Activated CD4-positive, alpha-beta T cell treated with anti-CD3 and anti-CD28 coated beads, Interleukin-2, amount 50 U/mL, for 4 hours (primary cell): ENCODE data around the gene ATF4.
"Not testable (repeated sequence)": the region's sequence is repeated elsewhere in the genome, so short reads cannot be mapped to it uniquely, and the experiment has no call there.

Source experiments
- DNase-seq, 2 experiments: peaks; one replicate each; pipeline ENCODE4 v3.0.0-alpha.2; 2020

The ATF4 gene

GRCh38 chr22:39489094-39490068 lies 31.0 kb upstream of the ATF4 start:
- DNase-seq, result no peak

- DNase-seq, result peak; percentile 73 to 75
Observed at GRCh38 chr22:39490135-39490798, 30.1 kb upstream of the ATF4 start.

DNA sequence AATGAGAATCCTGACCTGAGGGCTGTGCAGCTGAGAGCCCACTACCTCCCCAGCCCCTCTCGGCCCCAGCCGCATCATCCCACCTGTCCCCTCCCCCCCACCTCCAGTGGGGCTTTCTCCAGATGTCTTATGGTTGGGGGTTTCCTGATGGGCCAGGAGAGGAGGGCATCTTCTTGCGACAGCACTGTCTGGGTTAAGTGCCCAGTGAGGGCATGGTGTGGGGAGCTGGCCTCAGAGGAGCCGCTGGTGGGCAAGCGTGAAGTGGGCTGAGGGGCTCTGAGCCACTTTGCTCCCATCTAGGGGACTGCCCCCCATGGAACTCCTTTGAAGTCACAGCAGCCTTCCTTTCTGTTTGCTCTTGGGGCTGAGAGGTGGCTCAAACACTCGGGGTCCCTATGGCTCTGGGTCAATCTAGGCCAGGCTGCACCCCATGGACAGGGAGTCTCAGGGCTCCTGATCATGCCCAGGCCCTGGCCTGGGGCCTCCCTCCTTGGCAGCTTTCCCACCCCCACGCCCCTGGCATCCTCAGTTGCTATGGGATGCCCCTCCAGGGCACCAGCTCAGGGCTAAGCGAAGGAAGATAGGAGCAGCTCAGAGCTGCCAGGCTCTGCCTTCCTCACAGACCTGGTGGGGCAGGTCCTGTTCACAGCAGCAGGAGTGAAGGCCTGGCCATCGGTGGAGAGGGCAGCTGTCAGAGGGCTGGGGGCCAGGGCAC lies 29.2 kb upstream of the ATF4 start:
- no peak for DNase-seq

DNA sequence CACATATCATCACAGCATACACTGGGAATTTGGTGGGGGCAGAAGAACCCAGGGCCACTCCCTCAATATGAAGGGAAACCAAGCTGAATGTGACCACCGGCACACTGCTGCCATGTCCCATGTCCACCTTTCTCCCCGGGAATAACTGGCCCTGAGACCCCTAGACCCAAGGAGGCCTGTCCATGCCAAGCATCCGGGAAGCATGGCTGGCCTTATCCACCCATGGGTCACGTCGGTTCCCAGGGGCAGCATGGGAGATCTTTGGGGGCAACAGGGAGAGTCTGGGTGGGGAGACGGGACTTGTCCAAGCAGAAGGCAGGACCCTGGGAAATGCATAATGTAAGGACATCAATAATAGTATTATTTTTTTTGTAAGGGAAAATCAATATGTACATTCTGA lies 28.7 kb upstream of the ATF4 start:
- DNase-seq, result no peak

- no peak for DNase-seq
Observed at GRCh38 chr22:39492186-39492585, 28.2 kb upstream of the ATF4 start.

DNA sequence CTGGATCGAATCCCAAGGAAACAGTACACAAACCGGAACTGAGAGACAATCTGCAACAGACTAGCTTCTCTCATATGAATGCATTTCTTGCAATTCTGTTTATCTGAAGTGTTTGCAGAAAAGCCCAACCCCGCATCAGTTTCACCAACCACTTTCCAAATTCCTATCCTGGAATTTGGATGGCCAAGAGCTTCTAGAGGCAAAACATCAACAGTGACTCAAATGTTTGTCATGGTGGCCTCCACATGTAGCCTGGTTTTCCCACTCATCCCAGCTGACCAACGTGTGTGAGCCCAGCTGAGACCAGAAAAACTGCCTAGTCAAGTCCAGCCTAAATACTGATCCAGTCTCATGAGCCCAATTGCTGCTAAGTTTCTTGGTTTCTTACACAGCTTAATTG lies 26.6 kb upstream of the ATF4 start:
- DNase-seq, result no peak

DNA sequence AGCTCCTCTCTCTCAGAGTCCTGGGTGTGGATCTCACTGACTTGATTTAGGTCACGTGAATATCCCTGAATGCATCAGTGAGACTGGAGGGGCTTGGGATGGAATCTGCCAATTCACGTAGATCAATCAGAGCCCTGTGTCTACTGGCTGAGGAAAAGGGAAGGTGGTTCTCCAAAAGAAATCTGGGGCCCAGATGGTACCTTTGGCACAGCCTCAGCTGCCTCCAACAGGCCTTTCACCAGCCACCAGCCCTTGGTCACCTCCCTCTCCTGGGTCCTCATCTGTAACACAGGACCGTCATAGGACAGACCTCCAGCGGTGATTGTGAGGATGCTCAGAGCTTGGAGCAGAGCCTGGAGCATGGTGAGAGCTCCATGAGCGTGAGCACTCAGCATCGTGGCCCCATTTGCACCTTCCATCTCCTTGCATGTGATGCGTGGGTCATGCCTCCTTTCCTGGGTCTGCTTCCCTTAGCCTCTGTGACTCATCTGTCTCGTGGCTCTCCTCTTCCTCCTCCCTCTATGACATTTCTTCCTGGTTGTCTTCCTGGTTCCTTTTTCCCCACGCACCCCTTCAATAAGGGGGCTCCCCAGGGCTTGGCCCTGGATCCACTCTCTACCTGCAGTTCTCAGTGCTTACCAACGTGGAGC lies 25.8 kb upstream of the ATF4 start:
- DNase-seq, result no peak

DNA sequence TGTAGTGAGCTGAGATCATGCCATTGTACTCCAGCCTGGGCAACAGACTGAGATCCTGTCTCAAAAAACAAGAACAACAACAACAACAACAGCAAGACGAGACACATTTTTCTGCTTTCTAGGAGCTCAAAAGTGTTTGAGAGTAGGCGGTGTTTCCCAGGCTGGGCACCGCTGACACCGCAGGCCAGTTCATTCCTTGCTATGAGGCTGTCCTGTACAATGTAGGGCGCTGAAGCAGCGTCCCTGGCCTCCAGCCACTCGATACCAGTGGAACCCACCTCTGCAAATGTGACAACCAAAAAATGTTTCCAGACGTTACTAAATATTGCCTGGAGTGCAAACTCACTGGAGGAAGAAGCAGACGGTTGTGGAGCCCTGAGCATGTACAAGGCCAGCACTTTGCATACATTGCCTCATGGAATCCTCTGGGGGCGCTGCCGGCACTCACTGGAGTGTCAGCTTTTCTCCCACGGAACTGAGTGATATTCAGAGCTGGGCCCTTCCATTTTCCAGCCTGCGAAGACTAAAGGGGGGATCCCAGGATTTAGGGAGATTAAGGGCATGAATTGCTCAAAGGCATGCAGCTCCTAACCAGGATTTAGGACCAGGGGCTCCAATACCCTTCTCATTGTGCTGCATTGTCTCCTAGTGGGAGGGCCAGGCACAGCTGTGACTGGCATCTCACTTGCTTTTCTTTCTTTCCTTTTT lies 24.1 kb upstream of the ATF4 start:
- peak; percentile 55 to 60 for DNase-seq

DNA sequence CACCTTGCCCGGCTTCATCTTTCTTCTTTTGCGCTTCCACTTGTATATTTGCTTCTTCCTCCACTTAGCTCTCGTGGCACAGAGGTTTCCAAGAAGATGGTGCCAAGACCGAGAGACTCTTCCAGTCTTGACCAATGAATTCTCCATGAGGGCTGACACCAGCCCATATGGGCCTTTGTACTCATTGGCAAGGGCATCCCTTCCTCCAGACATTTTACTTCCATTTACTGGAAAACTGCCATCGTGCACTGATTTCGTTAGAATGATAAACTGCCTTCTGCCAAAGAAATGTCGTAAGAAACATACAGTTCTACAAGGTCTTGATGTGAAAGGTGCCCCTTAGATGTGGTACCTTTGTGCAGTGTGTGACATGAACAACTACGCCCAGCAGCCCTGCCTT lies 22.9 kb upstream of the ATF4 start:
- no peak for DNase-seq

DNA sequence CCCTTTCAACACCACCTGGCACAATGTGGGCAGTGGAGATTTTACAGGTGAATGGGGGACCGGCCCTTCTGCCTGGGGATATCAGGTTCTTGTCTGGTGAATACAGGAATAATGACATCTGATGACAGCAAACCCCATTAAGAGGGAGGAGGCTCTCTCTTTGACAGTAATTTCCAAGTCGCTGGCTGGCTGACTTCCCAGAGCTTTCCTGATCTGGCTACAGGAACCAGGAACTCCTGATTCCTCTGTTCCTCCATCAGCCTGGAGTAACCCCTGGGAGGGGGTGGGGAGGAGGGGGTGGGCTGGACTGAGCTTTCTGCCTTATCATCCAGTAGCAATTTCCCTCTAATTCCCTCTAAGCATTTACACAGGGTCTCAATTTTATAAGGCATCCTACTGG lies 22.0 kb upstream of the ATF4 start:
- no peak for DNase-seq

DNA sequence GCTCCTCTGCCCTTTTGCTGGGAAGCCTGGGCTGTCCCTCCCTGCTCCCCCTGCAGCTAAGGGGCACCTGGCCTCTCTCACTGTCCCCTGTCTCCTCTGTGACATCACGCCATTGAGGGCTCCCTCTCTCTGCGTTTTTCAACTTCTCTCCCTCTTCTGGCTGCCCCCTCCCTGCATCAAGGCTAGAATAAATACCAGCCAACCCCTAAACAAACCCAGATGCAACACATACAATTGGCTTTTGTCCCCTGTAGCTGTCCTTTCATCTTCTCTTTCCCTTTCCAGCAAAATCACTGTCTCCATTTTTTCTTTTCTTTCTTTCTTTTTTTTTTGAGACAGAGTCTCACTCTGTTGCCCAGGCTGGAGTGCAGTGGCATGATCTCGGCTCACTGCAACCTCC lies 21.6 kb upstream of the ATF4 start:
- DNase-seq, result no peak

DNA sequence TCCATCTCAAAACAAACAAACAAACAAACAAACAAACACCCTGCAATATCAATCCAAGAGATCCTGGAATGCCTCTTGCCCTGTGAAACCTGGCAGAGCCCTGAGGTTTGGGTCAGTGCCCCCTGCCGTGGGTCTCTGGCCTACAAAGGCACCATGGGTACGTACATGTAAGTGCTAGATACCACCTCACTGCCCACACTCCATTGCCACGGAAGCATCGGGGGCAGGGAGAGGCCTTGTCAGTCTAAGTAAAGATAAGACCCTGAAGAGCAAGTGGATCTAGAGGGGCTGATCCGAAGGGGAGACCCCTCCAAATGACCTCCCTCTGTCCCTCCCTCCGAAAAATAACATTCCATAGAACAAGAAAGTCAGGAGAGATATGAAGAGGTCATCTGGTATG lies 20.3 kb upstream of the ATF4 start:
- no peak for DNase-seq

- DNase-seq, result no peak
Observed at GRCh38 chr22:39501644-39502108, 18.7 kb upstream of the ATF4 start.

DNA sequence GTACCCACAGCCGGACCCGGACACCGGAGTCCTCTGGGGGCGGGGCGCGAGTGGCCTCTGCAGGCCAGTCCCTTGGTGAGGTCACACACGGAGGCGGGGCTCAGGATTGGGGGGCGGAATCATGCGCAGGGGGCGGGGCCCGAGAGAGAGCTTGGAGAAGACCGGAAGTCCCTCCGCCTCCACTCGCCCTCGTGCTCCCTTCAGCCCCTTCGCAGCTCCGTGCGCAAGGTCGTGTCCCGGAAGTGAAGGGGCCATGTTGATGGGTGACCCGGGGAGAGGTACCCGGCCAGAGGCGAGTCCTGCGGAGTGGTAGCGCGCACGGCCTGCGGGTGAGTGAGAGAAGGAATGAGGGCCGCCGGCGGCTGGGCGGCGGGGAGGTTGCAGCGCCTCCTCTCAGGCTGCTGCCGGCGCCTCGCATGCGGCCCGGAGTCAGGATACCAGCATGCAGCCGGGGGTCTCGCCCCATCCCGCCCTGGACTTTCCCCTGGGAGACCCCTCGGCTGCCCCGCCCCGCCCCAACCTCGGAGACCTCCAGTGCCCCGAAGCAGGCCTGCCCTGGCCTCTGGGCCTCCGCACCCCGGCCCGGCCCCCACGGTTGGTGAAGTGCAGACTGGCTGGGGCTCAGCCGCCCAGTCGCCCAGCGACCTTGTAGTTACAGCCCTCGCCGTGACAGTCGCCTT lies 18.1 kb upstream of the ATF4 start, which contains the start of gene MIEF1:
Gene MIEF1 (plus strand): TSS at position 182 of the 680 bp plus-strand sequence. CDS start 9,005 bp downstream, outside the sequence.
- peak; percentile 85 to 87 for DNase-seq

DNA sequence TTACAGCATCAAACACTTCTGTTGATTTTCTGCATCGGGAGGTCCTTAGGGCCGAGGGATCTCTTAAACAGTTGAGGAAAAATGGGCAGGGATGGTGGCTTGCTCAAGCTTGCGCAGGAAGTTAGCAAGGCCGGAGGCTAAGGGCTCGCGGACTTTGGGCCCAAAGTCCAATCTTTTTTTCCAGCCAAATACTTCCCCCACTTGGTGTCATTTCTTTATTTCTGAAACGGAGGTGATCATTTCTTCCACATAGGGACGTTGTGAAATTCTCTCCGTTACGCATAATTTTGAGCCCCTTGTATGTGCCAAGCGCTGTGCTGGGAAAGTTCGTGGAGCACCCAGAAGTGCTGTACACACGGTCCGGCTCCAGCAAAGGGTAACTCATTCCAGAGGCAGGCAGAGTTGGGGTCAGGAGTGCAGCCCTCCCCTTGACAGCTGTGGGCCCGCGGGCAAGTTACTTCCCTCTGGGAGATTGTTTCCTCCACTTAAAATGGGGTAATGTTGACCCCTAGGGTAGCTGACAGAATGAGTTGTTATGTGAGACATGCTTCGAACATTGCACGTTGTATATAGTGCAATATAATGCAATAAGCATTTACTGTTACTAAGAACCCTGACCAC lies 17.5 kb upstream of the ATF4 start:
- DNase-seq, result no peak

GRCh38 chr22:39503630-39504029 lies 16.7 kb upstream of the ATF4 start:
- no peak for DNase-seq

GRCh38 chr22:39504071-39504470 lies 16.3 kb upstream of the ATF4 start:
- DNase-seq, result no peak

DNA sequence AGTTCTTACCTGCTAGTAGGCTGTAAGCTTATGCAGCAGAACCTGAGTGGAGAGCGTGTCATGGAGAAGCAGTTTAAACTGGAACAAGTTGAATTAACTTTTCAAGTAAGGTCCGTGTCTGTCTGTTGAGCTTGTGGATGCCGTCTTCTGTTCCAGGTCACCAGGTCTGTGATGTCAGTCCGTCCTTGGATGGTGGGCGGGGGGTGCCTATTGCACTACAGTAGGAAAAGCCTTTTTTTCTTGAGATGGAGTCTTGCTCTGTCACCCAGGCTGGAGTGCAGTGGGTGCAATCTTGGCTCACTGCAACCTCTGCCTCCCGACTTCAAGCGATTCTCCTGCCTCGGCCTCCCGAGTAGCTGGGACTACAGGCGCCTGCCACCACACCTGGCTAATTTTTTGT lies 13.3 kb upstream of the ATF4 start:
- not testable (repeated sequence) for DNase-seq

DNA sequence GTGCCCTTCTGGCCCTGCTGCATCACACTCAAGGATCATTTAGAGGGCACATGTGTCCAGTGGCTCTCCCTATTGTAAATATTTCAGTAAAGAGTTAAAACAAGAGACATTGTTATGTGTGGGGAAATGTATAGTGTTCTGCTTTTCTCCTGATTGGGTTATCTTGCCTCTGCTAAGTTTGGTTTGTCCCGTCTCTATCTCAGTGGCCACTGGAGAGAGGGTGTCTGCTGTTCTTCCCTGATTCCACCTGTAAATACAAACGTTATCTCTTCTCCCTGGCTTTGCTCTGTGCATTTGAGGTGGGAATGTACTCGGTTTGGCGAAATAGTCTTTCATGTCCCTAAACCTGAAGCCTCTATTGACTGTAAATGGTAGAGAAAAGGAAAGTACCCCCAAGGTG lies 12.0 kb upstream of the ATF4 start:
- DNase-seq, result no peak

DNA sequence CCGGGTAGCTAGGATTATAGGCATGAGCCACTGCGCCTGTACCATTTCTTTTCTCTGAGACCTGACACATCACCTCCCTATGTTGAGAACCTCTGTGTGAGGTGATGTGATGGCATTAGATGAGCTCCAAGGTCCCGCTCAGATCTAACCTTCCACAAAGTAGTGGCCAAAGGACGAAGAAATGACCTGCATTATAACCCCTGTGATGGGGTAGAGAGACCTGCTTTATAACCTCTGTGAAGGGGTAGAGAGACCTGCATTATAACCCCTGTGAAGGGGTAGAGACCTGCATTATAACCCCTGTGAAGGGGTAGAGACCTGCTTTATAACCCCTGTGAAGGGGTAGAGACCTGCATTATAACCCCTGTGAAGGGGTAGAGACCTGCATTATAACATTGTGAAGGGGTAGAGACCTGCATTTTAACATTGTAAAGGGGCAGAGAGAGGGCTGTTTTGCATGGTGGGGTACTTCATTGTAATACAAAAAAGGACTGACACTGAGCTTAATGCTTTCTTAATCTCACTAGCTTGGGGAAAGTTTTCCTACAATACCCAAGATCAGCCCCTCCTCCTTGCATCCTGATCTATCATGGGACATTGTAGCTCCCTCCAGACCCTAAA lies 9.7 kb upstream of the ATF4 start:
- no peak for DNase-seq

DNA sequence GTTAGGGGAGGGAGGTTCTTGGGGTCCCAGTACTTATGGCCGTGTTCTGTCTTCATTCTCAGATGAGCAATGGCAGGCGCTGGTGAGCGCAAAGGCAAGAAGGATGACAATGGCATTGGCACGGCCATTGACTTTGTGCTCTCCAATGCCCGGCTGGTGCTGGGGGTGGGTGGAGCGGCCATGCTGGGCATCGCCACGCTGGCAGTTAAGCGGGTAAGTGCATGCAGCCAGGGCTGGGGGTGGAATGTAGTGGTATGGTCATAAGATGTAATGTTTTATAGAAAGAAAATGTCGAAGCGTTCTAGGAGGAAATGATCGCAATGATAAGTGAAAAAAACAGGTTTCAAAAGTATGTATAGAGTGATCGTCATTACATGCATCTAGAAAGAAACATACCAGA lies 9.1 kb upstream of the ATF4 start:
- no peak for DNase-seq
